GM23248 (cell line): ENCODE results near the gene BRINP2.

Experiments used
- EZH2 ChIP-seq: fragments of 200-600 bp; sonication (generic); IDR thresholded peaks from 2 replicates; pipeline ENCODE4 v1.6.1; 2018; ENCODE audit warnings: antibody characterized with exemption, mild to moderate bottlenecking; ENCODE audit not compliant: insufficient read depth, poor library complexity, severe bottlenecking
- EZH2phosphoT487 ChIP-seq: fragments of 200-600 bp; sonication (generic); IDR thresholded peaks from 2 replicates; pipeline ENCODE4 v1.6.1; 2018; ENCODE audit warnings: antibody characterized with exemption, moderate library complexity, mild to moderate bottlenecking, low read depth; ENCODE audit not compliant: insufficient read depth

- TF ChIP-seq EZH2 (no peak), EZH2phosphoT487 (no peak)
Measured at GRCh38 chr1:177216587-177217202, 45.9 kb downstream of the BRINP2 start.
